K562 (cell line): ENCODE measurements around the gene GOT1. TPM values are rescaled to one million over a fixed set of nuclear protein-coding genes. Genes with fewer than 3 reads are reported as not detected.

Source experiments
- CBX1 ChIP-seq: sonication (generic); IDR thresholded peaks from 2 replicates; pipeline ENCODE4 v1.6.1; 2016; ENCODE audit warnings: antibody characterized with exemption, low read depth, mild to moderate bottlenecking
- KAT7 ChIP-seq: sonication (generic); formaldehyde crosslinking; IDR thresholded peaks from 2 replicates; pipeline ENCODE4 v1.8.0; 2022; ENCODE audit warnings: missing genetic modification reagents, mild to moderate bottlenecking, borderline replicate concordance
- MCM2 ChIP-seq: fragments of 450-650 bp; IDR thresholded peaks from 2 replicates; pipeline ENCODE4 v1.6.1; 2017; ENCODE audit warnings: low read depth, mild to moderate bottlenecking
- MGA ChIP-seq: fragments of 450-650 bp; IDR thresholded peaks from 2 replicates; pipeline ENCODE4 v1.6.1; 2016; ENCODE audit warnings: mild to moderate bottlenecking, moderate library complexity
- POLR2AphosphoS5 ChIP-seq: IDR thresholded peaks from 2 replicates; pipeline ENCODE4 v1.6.1; 2011; ENCODE audit warnings: mild to moderate bottlenecking, low read depth, low read length, moderate library complexity; ENCODE audit not compliant: control insufficient read depth, insufficient read depth
- ZNF23 ChIP-seq: fragments of 250-450 bp; sonication (Bioruptor Pico); IDR thresholded peaks from 2 replicates; pipeline ENCODE4 v1.4.0; 2020; ENCODE audit warnings: mild to moderate bottlenecking
- polyA plus RNA-seq, 8 experiments: library from polyadenylated mRNA; depleted of rRNA in 4 of 8; stranded (reverse) in 5 of 8; unstranded in 3 of 8; fragments of >200 nt; fragmentation: Nextera tagmentation in 2 of 8; fragmentation: Illumina TruSeq in 1 of 8; extraction: Ambion mirVana in 2 of 8; extraction: Trizol in 1 of 8; gene quantifications; 2 replicates each; pipeline versions ENCODE4 v1.2.1 to v1.2.3, GENCODE V29; 2011 to 2014; ENCODE audit warnings: inconsistent platforms in 1 of 8, missing spikeins in 1 of 8
- total RNA-seq, 7 experiments: library from RNA; depleted of rRNA in 6 of 7; stranded (reverse); fragments of >200 nt in 6 of 7; fragmentation: Illumina TruSeq in 2 of 7; extraction: Trizol in 2 of 7; gene quantifications; 2 replicates each; pipeline versions ENCODE4 v1.2.1 to v1.2.3, GENCODE V29; 2011 to 2021; ENCODE audit warnings: low replicate concordance in 1 of 7
- TF ChIP-seq, protein P1 (sequence below): fragments of 450-650 bp; formaldehyde crosslinking; IDR thresholded peaks from 2 replicates; pipeline ENCODE4 v1.4.0; 2020; ENCODE audit warnings: mild to moderate bottlenecking, moderate library complexity

Gene GOT1
- total and polyA plus RNA-seq, 9 of the 15 experiments (the other 6 are each of a cell fraction or from before 2014, with no cell fraction given): 55.7 to 166 (median 75.4) TPM

- TF ChIP-seq MGA (peak; percentile 56), KAT7 (peak; percentile 52; the same call in 1 of the 2 replicates), CBX1 (no peak), ZNF23 (CRISPR knock-in tag) (no peak), POLR2AphosphoS5 (no peak), MCM2 (no peak)
- TF ChIP-seq, protein P1, sequence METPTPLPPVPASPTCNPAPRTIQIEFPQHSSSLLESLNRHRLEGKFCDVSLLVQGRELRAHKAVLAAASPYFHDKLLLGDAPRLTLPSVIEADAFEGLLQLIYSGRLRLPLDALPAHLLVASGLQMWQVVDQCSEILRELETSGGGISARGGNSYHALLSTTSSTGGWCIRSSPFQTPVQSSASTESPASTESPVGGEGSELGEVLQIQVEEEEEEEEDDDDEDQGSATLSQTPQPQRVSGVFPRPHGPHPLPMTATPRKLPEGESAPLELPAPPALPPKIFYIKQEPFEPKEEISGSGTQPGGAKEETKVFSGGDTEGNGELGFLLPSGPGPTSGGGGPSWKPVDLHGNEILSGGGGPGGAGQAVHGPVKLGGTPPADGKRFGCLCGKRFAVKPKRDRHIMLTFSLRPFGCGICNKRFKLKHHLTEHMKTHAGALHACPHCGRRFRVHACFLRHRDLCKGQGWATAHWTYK: no peak
Observed at GRCh38 chr10:99431190-99431760, 851 bp upstream of the GOT1 start (continued).
